ENCODE measurements around the gene DICER1.
A peak's percentile ranks its signal among the peaks of the same experiment; 100 is the strongest.

DICER1 gene

GRCh38 chr14:95075789-95076188, 81.5 kb downstream of the DICER1 start:
- DNase-seq: no peak

GRCh38 chr14:95073947-95074346, 83.4 kb downstream of the DICER1 start:
- DNase-seq: no peak

- no peak for DNase-seq
These were observed 84.9 kb downstream of the DICER1 start for GRCh38 chr14:95072310-95072905.

GRCh38 chr14:95071649-95072280, 85.6 kb downstream of the DICER1 start:
- no peak for DNase-seq

GRCh38 chr14:95070748-95071435, 86.4 kb downstream of the DICER1 start:
- DNase-seq: no peak

- DNase-seq: no peak
These were observed 87.8 kb downstream of the DICER1 start for GRCh38 chr14:95069547-95069946.

GRCh38 chr14:95069018-95069417, 88.3 kb downstream of the DICER1 start:
- DNase-seq: no peak

- DNase-seq: no peak
These were observed 88.8 kb downstream of the DICER1 start for GRCh38 chr14:95068521-95068920.

GRCh38 chr14:95068080-95068479, 89.2 kb downstream of the DICER1 start:
- DNase-seq: no peak

- no peak for DNase-seq
These were observed 89.8 kb downstream of the DICER1 start for GRCh38 chr14:95067526-95067925.

GRCh38 chr14:95066427-95066986, 90.8 kb downstream of the DICER1 start:
- DNase-seq: no peak

- no peak for DNase-seq
These were observed 91.9 kb downstream of the DICER1 start for GRCh38 chr14:95065411-95065810.

GRCh38 chr14:95064734-95065133, 92.6 kb downstream of the DICER1 start:
- DNase-seq: no peak

- DNase-seq: no peak
These were observed 93.1 kb downstream of the DICER1 start for GRCh38 chr14:95064256-95064655.

GRCh38 chr14:95063391-95063790, 93.9 kb downstream of the DICER1 start:
- no peak for DNase-seq

- DNase-seq: no peak
These were observed 94.4 kb downstream of the DICER1 start for GRCh38 chr14:95062946-95063345.

- no peak for DNase-seq
These were observed 95.1 kb downstream of the DICER1 start for GRCh38 chr14:95062220-95062619.

GRCh38 chr14:95061317-95062093, 95.8 kb downstream of the DICER1 start:
- no peak for DNase-seq

- DNase-seq: no peak
These were observed 98.2 kb downstream of the DICER1 start for GRCh38 chr14:95059126-95059525.

GRCh38 chr14:95058491-95058890, 98.8 kb downstream of the DICER1 start:
- no peak for DNase-seq

GRCh38 chr14:95057851-95058250, 99.5 kb downstream of the DICER1 start:
- no peak for DNase-seq

GRCh38 chr14:95057147-95057546, 100.2 kb downstream of the DICER1 start:
- DNase-seq: no peak

- DNase-seq: peak; percentile 60
These were observed 100.9 kb downstream of the DICER1 start for GRCh38 chr14:95056476-95056875.
